GM21528 (cell line): ENCODE results near the gene NDUFA13.

Experiments
- ATAC-seq: cut with Tn5 transposase; IDR thresholded peaks from one replicate; pipeline ENCODE4 v1.9.1; 2021; ENCODE audit warnings: mild to moderate bottlenecking, moderate library complexity; ENCODE audit not compliant: unreplicated experiment, low FRiP score

NDUFA13 gene

GRCh38 chr19:19566306-19566705 lies 50.3 kb downstream of the NDUFA13 start:
- ATAC-seq, result no peak

DNA sequence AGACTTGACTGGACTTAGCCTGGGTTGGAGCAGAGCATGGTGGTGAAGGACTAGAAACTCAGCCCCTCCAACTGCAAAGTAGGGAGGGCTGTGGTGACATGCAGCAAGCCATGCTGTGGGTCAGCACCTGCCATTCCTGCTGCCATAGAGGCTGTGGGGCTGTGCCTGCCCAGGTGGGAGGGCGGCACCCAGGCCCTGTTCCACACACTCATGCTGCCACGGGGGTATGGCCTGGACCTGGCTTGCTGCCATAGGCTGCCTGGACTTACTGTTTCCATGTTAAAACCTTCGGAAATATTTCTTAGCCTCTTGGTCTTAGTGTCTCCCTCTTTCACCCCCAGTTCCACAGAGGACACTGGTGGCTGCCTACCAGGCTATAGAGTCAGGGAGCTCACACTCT lies 51.4 kb downstream of the NDUFA13 start:
- ATAC-seq, result no peak

DNA sequence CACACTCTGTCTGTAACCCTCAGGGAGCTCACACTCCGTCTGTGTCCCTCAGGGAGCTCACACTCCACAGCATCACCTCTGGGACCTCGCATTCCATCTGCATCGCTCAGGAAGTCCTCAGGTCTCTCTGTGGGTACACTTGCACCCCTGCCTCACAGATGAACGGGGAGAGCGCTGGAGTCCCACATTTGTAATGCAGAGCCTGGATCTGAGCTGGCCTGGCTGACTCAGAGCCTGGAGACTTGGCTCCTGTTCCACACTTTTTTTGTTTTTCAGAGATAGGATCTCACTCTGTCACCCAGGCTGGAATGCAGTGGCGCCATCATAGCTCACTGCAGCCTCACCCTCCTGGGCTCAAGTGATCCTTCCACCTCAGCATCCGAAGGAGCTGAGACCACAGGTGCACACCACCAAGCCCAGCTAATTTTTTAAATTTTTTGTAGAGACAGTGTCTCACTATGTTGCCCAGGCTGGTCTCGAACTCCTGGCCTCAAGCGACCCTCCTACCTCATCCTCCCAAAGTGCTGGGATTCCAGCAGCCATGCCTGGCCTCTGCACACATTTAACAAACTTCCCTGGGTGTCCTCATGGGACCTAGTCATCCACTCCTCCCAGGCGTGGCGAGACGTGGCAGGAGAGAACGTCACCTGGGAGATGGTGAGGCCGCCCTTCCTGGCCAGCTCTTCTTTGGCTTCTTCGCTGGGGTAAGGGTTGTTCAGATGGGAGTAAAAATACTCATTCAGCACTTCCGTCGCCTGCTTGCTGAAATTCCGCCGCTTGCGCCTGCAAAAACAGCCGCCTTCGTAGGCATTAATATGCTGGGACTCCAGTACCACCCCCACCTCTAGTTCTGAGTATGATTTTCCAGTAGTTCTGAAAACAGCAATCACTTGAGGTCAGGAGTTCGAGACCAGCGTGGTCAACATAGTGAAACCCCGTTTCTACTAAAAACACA lies 53.1 kb downstream of the NDUFA13 start:
- no peak for ATAC-seq

DNA sequence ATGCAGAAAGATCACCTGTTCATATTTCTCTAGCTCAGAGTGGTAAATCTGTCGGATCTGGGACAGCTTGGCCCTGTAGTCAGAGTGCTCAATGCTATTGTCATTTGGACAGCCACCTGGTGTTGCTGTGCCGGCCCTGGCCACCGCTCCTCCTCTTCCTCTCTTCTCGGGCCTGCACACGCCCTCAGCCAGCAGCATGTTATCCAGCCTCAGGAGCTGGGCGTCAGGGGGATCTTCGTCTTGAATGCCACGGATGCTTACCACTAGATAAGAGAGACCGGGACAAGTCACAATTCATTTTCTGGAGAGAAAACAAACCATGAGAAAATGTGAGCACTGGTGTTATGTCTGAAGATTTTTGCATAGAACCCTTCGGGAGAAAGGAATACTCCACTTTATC lies 54.5 kb downstream of the NDUFA13 start:
- no peak for ATAC-seq

DNA sequence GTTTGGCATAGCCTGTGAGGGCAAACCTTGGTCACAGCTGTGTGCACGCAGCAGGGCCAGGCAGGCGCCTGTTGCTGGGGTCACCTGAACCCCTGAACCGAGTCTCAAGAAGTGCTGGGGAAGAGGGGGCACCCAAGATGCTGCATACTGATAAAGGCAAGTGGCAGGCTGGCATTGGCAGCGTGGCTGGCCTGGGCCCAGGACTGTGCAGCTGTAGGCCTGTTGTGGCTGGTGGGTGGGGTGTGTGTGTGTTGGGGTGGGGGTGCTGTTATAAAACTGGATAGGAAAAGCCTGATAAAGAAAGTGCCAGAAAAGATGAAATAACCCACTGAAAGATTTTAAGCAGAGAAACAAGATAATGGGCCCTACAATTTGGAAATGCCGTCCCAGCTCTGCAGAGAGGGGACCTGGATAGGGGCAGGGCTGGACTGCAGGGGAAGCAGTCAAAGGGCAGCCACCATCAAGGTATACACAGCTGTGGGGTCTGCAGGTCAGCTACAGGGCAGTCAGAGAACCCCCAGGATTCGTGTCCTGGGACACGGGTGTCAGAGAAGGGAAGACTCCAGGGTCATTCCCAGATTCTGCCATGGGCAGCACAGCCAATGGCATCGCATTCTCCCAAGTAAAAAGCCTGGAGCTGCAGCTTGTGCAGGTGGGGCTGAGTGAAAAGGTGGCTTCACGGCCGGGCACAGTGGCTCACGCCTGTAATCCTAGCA lies 55.2 kb downstream of the NDUFA13 start:
- ATAC-seq, result no peak

- ATAC-seq, result no peak
Observed at GRCh38 chr19:19575411-19575810, 59.4 kb downstream of the NDUFA13 start.
